DOHH2 (cell line): Measurements from ENCODE around the gene POU2AF3.

Experiments
- H3F3A ChIP-seq: fragments of 200-600 bp; sonication (generic), shearing (Covaris generic); 2 replicates; pipeline ENCODE4 v1.6.0; 2016; ENCODE audit warnings: antibody characterized with exemption, mild to moderate bottlenecking; ENCODE audit not compliant: control insufficient read depth, insufficient read depth
- H3K27ac ChIP-seq: fragments of 200-600 bp; sonication (generic); 2 replicates; pipeline ENCODE4 v1.5.1; 2014; ENCODE audit warnings: low read depth, mild to moderate bottlenecking, low read length, moderate library complexity
- H3K27me3 ChIP-seq: fragments of 200-600 bp; sonication (generic); 2 replicates; pipeline ENCODE4 v1.6.1; 2014; ENCODE audit warnings: mild to moderate bottlenecking, low read length, mixed read lengths; ENCODE audit not compliant: control insufficient read depth
- H3K36me3 ChIP-seq: fragments of 200-600 bp; sonication (generic); 2 replicates; pipeline ENCODE4 v1.6.1; 2014; ENCODE audit warnings: mild to moderate bottlenecking, low read length, moderate library complexity, mixed read lengths; ENCODE audit not compliant: control insufficient read depth
- H3K4me1 ChIP-seq: fragments of 200-600 bp; sonication (generic); 2 replicates; pipeline ENCODE4 v1.6.1; 2014; ENCODE audit warnings: mild to moderate bottlenecking, low read length, mixed read lengths; ENCODE audit not compliant: control insufficient read depth
- H3K4me2 ChIP-seq: fragments of 200-600 bp; sonication (generic); 2 replicates; pipeline ENCODE4 v1.6.0; 2014; ENCODE audit warnings: mild to moderate bottlenecking, low read length, moderate library complexity
- H3K4me3 ChIP-seq: fragments of 200-600 bp; sonication (generic); 2 replicates; pipeline ENCODE4 v1.5.1; 2014; ENCODE audit warnings: mild to moderate bottlenecking, low read length, mixed read lengths
- H3K79me2 ChIP-seq: fragments of 200-600 bp; sonication (generic); 2 replicates; pipeline ENCODE4 v1.6.1; 2014; ENCODE audit warnings: mild to moderate bottlenecking, low read length, mixed read lengths; ENCODE audit not compliant: control insufficient read depth
- H3K9me2 ChIP-seq: fragments of 200-600 bp; sonication (generic); replicated peaks from 2 replicates; pipeline ENCODE4 v1.6.1; 2014; ENCODE audit warnings: mild to moderate bottlenecking, low read length, mixed read lengths; ENCODE audit not compliant: control insufficient read depth
- H3K9me3 ChIP-seq: fragments of 200-600 bp; sonication (generic); 2 replicates; pipeline ENCODE4 v1.6.1; 2014; ENCODE audit warnings: antibody characterized with exemption, low read length, mixed read lengths; ENCODE audit not compliant: control insufficient read depth, insufficient read depth
- H4K20me1 ChIP-seq: fragments of 200-600 bp; sonication (generic); 2 replicates; pipeline ENCODE4 v1.6.0; 2014; ENCODE audit warnings: low read depth, mild to moderate bottlenecking, antibody characterized with exemption, low read length, moderate library complexity; ENCODE audit not compliant: control insufficient read depth, insufficient read depth
- CTCF ChIP-seq: fragments of 200-600 bp; sonication (generic); IDR thresholded peaks from one replicate; pipeline ENCODE4 v1.5.1; 2014; ENCODE audit warnings: antibody characterized with exemption, mild to moderate bottlenecking, low read depth, low read length; ENCODE audit not compliant: poor library complexity, severe bottlenecking
- EZH2phosphoT487 ChIP-seq: fragments of 200-600 bp; sonication (generic); IDR thresholded peaks from 2 replicates; pipeline ENCODE4 v1.6.1; 2017; ENCODE audit warnings: borderline replicate concordance, mild to moderate bottlenecking, antibody characterized with exemption, low read length, moderate library complexity, mixed read lengths

POU2AF3 gene

GRCh38 chr11:111253630-111254029 is 44.7 kb upstream of the POU2AF3 start:
- no peak for TF ChIP-seq EZH2phosphoT487
- no peak for TF ChIP-seq CTCF
- Histone ChIP-seq H3K36me3 (no peaks in the 10 kb centered on the region), H3K27me3 (no peaks in the 10 kb centered on the region), H3K4me3 (no peak overlapping the region), H3F3A (no peaks in the 10 kb centered on the region), H3K4me2 (no peak overlapping the region), H3K79me2 (no peaks in the 10 kb centered on the region), H3K9me3 (no peaks in the 10 kb centered on the region), H3K9me2 (no peaks in the 10 kb centered on the region), H4K20me1 (no peaks in the 10 kb centered on the region), H3K4me1 (peaks cover 6% of the 10 kb centered on the region; the same call in 1 of the 2 replicates), H3K27ac (no peak overlapping the region)

- Histone ChIP-seq H3K4me1 (peaks cover 6% of the 10 kb centered on the region; the same call in 1 of the 2 replicates), H3K79me2 (no peaks in the 10 kb centered on the region)
These were observed 40.3 kb upstream of the POU2AF3 start for GRCh38 chr11:111258046-111258445.

GRCh38 chr11:111259896-111260295 is 38.5 kb upstream of the POU2AF3 start:
- Histone ChIP-seq H3K9me2 (no peaks in the 10 kb centered on the region), H3K27me3 (no peaks in the 10 kb centered on the region), H3K4me3 (no peak overlapping the region), H3K4me2 (no peak overlapping the region), H3K79me2 (no peaks in the 10 kb centered on the region), H3K27ac (no peak overlapping the region), H3K36me3 (no peaks in the 10 kb centered on the region), H4K20me1 (no peaks in the 10 kb centered on the region), H3K4me1 (peaks cover 5% of the 10 kb centered on the region; the same call in 1 of the 2 replicates), H3K9me3 (no peaks in the 10 kb centered on the region), H3F3A (no peaks in the 10 kb centered on the region)
- TF ChIP-seq CTCF (no peak), EZH2phosphoT487 (no peak)

More at GRCh38 chr11:111258046-111258445, 40.3 kb upstream of the POU2AF3 start:
- no peak overlapping the region for H3K4me2 ChIP-seq
- no peaks in the 10 kb centered on the region for H3F3A ChIP-seq
- H3K9me3 ChIP-seq = no peaks in the 10 kb centered on the region
- no peaks in the 10 kb centered on the region for H4K20me1 ChIP-seq
- no peaks in the 10 kb centered on the region for H3K27me3 ChIP-seq
- no peak overlapping the region for H3K4me3 ChIP-seq
- H3K9me2 ChIP-seq = no peaks in the 10 kb centered on the region
- H3K27ac ChIP-seq = no peak overlapping the region
- H3K36me3 ChIP-seq = no peaks in the 10 kb centered on the region
- TF ChIP-seq CTCF = no peak
